Inflammatory macrophage (primary cell): Measurements from ENCODE around the gene CRISPLD2.

Experiments used
- DNase-seq, 2 donors: peaks; one replicate each; pipeline ENCODE4 v3.0.0-alpha.2; 2020 to 2022

CRISPLD2 gene

GRCh38 chr16:84917492-84917891 lies 97.7 kb downstream of the CRISPLD2 start:
- DNase-seq: no peak

- DNase-seq: peak in 1 of 2 donors; percentile 71
These were observed 98.5 kb downstream of the CRISPLD2 start for GRCh38 chr16:84918006-84918909.

- no peak for DNase-seq
These were observed 99.5 kb downstream of the CRISPLD2 start for GRCh38 chr16:84919269-84919668.

GRCh38 chr16:84919708-84920107 lies 99.9 kb downstream of the CRISPLD2 start:
- DNase-seq: no peak

GRCh38 chr16:84920333-84920732 lies 100.5 kb downstream of the CRISPLD2 start:
- DNase-seq: no peak

- DNase-seq: no peak
These were observed 102.8 kb downstream of the CRISPLD2 start for GRCh38 chr16:84922351-84923120.

- no peak for DNase-seq
These were observed 104.7 kb downstream of the CRISPLD2 start for GRCh38 chr16:84924331-84925091.

GRCh38 chr16:84925092-84925772 lies 105.4 kb downstream of the CRISPLD2 start:
- DNase-seq: peak; percentile 46 to 55

GRCh38 chr16:84925773-84926372 lies 106.1 kb downstream of the CRISPLD2 start:
- DNase-seq: no peak

- no peak for DNase-seq
These were observed 106.7 kb downstream of the CRISPLD2 start for GRCh38 chr16:84926462-84926861.

- no peak for DNase-seq
These were observed 108.1 kb downstream of the CRISPLD2 start for GRCh38 chr16:84927621-84928591.

- DNase-seq: no peak
These were observed 109.1 kb downstream of the CRISPLD2 start for GRCh38 chr16:84928679-84929420.

GRCh38 chr16:84929421-84930297 lies 109.9 kb downstream of the CRISPLD2 start:
- DNase-seq: peak in 1 of 2 donors; percentile 27

GRCh38 chr16:84930298-84931106 lies 110.7 kb downstream of the CRISPLD2 start:
- peak; percentile 11 to 15 for DNase-seq

- no peak for DNase-seq
These were observed 111.3 kb downstream of the CRISPLD2 start for GRCh38 chr16:84931107-84931494.

GRCh38 chr16:84931506-84931905 lies 111.7 kb downstream of the CRISPLD2 start:
- no peak for DNase-seq

- DNase-seq: no peak
These were observed 112.9 kb downstream of the CRISPLD2 start for GRCh38 chr16:84932681-84933080.
